Upper lobe of left lung (tissue), 6 donors: Measurements from ENCODE around the gene IMMP2L. TPM values are rescaled to one million over a fixed set of nuclear protein-coding genes. Genes with fewer than 3 reads are reported as not detected.

ENCODE experiments used
- ATAC-seq, 2 donors: fragments of 200-7000 bp; cut with Tn5 transposase; one replicate each; pipeline ENCODE4 v1.9.1; 2022; ENCODE audit warnings: mild to moderate bottlenecking in 2 of 2, moderate library complexity in 2 of 2; ENCODE audit not compliant: low FRiP score in 2 of 2
- DNase-seq, 2 donors: peaks; one replicate each; pipeline ENCODE4 v3.0.0-alpha.2; 2019 to 2020
- H3K27ac ChIP-seq, 4 donors: fragments of 200-600 bp; sonication (generic); one replicate each; pipeline ENCODE4 v1.5.1; 2016 to 2019
- H3K27me3 ChIP-seq, 4 donors: fragments of 200-600 bp; sonication (generic); one replicate each; pipeline ENCODE4 v1.5.1; 2017 to 2019
- H3K36me3 ChIP-seq, 4 donors: fragments of 200-600 bp; sonication (generic); one replicate each; pipeline ENCODE4 v1.5.1; 2016 to 2019
- H3K4me1 ChIP-seq, 4 donors: fragments of 200-600 bp; sonication (generic); one replicate each; pipeline ENCODE4 v1.5.1; 2018 to 2019
- H3K4me3 ChIP-seq, 4 donors: fragments of 200-600 bp; sonication (generic); one replicate each; pipeline ENCODE4 v1.5.1; 2017 to 2019; ENCODE audit warnings: mild to moderate bottlenecking in 2 of 4, moderate library complexity in 1 of 4
- H3K9me3 ChIP-seq, 4 donors: fragments of 200-600 bp; sonication (generic); one replicate each; pipeline ENCODE4 v1.5.1; 2018 to 2019
- CTCF ChIP-seq, 6 experiments: fragments of 450-650 bp in 4 of 6; fragments of 200-600 bp in 2 of 6; sonication (generic) in 2 of 6; IDR thresholded peaks; one replicate each; pipeline ENCODE4 v1.5.1; 2016 to 2019; ENCODE audit warnings: antibody characterized with exemption in 6 of 6
- EP300 ChIP-seq, 4 donors: sonication (generic); formaldehyde crosslinking; IDR thresholded peaks; one replicate each; pipeline ENCODE4 v1.5.1; 2017; ENCODE audit warnings: antibody characterized with exemption in 4 of 4, control low read depth in 2 of 4
- POLR2A ChIP-seq, 4 donors: fragments of 450-650 bp; IDR thresholded peaks; one replicate each; pipeline ENCODE4 v1.5.1; 2016 to 2017; ENCODE audit warnings: antibody characterized with exemption in 4 of 4, mild to moderate bottlenecking in 2 of 4
- POLR2AphosphoS5 ChIP-seq, 2 donors: sonication (generic); formaldehyde crosslinking; IDR thresholded peaks; one replicate each; pipeline ENCODE4 v1.5.1; 2017; ENCODE audit warnings: antibody characterized with exemption in 2 of 2
- WGBS, 2 donors: methylation state at CpG; one replicate each; pipeline ENCODE4 v1.1.5; 2017 to 2018; 5-methylcytosine and 5-hydroxymethylcytosine counted together
- total RNA-seq, 6 donors: library from RNA; depleted of rRNA in 4 of 6; stranded (reverse); fragments of >200 nt in 4 of 6; gene quantifications; one replicate each; pipeline versions ENCODE4 v1.1.0 to v1.2.1, GENCODE V29; 2016 to 2021
- donor health status: DM: no; HTN: no; CAD: no; lungs with moderate emphysema.
- donor health status: DM: no; HTN: yes; CAD: no; lungs with severe emphysema.

IMMP2L gene
- total RNA-seq, 6 donors from 2014 or later: 7.1 to 17.5 (median 11.3) TPM

- no peak for DNase-seq
These were observed 249.3 kb downstream of the IMMP2L start for GRCh38 chr7:111312966-111313365.

GRCh38 chr7:111308691-111309090 lies 253.6 kb downstream of the IMMP2L start:
- Histone ChIP-seq H3K4me3 (no peak overlapping the region), H3K27me3 (no peaks in the 10 kb centered on the region), H3K36me3 (no peaks in the 10 kb centered on the region), H3K27ac (no peak overlapping the region), H3K9me3 (no peaks in the 10 kb centered on the region), H3K4me1 (no peaks in the 10 kb centered on the region)
- 100% methylated on average over 1 of the region's 1 CpG for WGBS, 2 donors
- no peak for DNase-seq
- TF ChIP-seq POLR2A (IDR thresholded peaks at IDR 0.05) (no peak), EP300 (IDR thresholded peaks at IDR 0.05) (no peak), CTCF (IDR thresholded peaks at IDR 0.05) (no peak)
- ATAC-seq: no peak

More at GRCh38 chr7:111312966-111313365, 249.3 kb downstream of the IMMP2L start:
- Histone ChIP-seq H3K9me3 (no peaks in the 10 kb centered on the region), H3K27ac (no peak overlapping the region), H3K4me3 (no peak overlapping the region), H3K27me3 (no peaks in the 10 kb centered on the region), H3K36me3 (no peaks in the 10 kb centered on the region), H3K4me1 (no peaks in the 10 kb centered on the region)
- no peak for TF ChIP-seq POLR2A (IDR thresholded peaks at IDR 0.05)
- no peak for TF ChIP-seq CTCF (IDR thresholded peaks at IDR 0.05)
- TF ChIP-seq POLR2AphosphoS5 (IDR thresholded peaks at IDR 0.05): no peak
- TF ChIP-seq EP300 (IDR thresholded peaks at IDR 0.05): no peak
- ATAC-seq: no peak

- WGBS, 2 donors: 96 to 100% methylated on average over 1 of the region's 1 CpG
- no peak for ATAC-seq
- H3K4me1 ChIP-seq: no peaks in the 10 kb centered on the region
These were observed 260.4 kb downstream of the IMMP2L start for GRCh38 chr7:111301891-111302290.

GRCh38 chr7:111294494-111294893 lies 267.8 kb downstream of the IMMP2L start:
- no peak for ATAC-seq
- TF ChIP-seq EP300 (IDR thresholded peaks at IDR 0.05) (no peak), POLR2AphosphoS5 (IDR thresholded peaks at IDR 0.05) (no peak), CTCF (IDR thresholded peaks at IDR 0.05) (no peak), POLR2A (IDR thresholded peaks at IDR 0.05) (no peak)
- Histone ChIP-seq H3K27ac (no peak overlapping the region), H3K27me3 (no peaks in the 10 kb centered on the region), H3K4me3 (no peak overlapping the region), H3K9me3 (no peaks in the 10 kb centered on the region), H3K4me1 (no peaks in the 10 kb centered on the region), H3K36me3 (no peaks in the 10 kb centered on the region)
- DNase-seq: no peak
- 80 to 82% methylated on average over 4 of the region's 4 CpGs for WGBS, 2 donors

More at GRCh38 chr7:111301891-111302290, 260.4 kb downstream of the IMMP2L start:
- no peaks in the 10 kb centered on the region for H3K9me3 ChIP-seq
- no peak for TF ChIP-seq POLR2A (IDR thresholded peaks at IDR 0.05)
- no peak overlapping the region for H3K4me3 ChIP-seq
- DNase-seq: no peak
- H3K27ac ChIP-seq: no peak overlapping the region
- no peaks in the 10 kb centered on the region for H3K27me3 ChIP-seq
- no peaks in the 10 kb centered on the region for H3K36me3 ChIP-seq

GRCh38 chr7:111292026-111292470 lies 270.2 kb downstream of the IMMP2L start:
- ATAC-seq: peak in 1 of 2 donors; percentile 29
- H3K36me3 ChIP-seq: no peaks in the 10 kb centered on the region
- DNase-seq: no peak
- no peaks in the 10 kb centered on the region for H3K4me1 ChIP-seq
- WGBS, 2 donors: 21 to 45% methylated on average over 1 of the region's 1 CpG
- no peaks in the 10 kb centered on the region for H3K27me3 ChIP-seq
- TF ChIP-seq CTCF (IDR thresholded peaks at IDR 0.05) (no peak), EP300 (IDR thresholded peaks at IDR 0.05) (no peak), POLR2A (IDR thresholded peaks at IDR 0.05) (no peak), POLR2AphosphoS5 (IDR thresholded peaks at IDR 0.05) (no peak)
- H3K9me3 ChIP-seq: no peaks in the 10 kb centered on the region
- no peak overlapping the region for H3K4me3 ChIP-seq
- no peak overlapping the region for H3K27ac ChIP-seq
